Neural progenitor cell (in vitro differentiated cells): ENCODE results near the gene HCST. TPM values are rescaled to one million over a fixed set of nuclear protein-coding genes. Genes with fewer than 3 reads are reported as not detected.

Experiments
- DNase-seq: peaks from one replicate; pipeline ENCODE4 v3.0.0-alpha.2; 2016; ENCODE audit warnings: low spot score
- H2AFZ ChIP-seq: fragments of 200-600 bp; sonication (generic); replicated peaks from 2 replicates; pipeline ENCODE4 v1.6.1; 2016; ENCODE audit warnings: antibody characterized with exemption
- H3F3A ChIP-seq: fragments of 200-600 bp; sonication (generic); 2 replicates; pipeline ENCODE4 v1.6.1; 2016; ENCODE audit warnings: antibody characterized with exemption, low read depth
- H3K27ac ChIP-seq: fragments of 200-600 bp; sonication (generic); 2 replicates; pipeline ENCODE4 v1.5.1; 2016; ENCODE audit warnings: mild to moderate bottlenecking
- H3K27me3 ChIP-seq: fragments of 200-600 bp; sonication (generic); 2 replicates; pipeline ENCODE4 v1.6.1; 2016; ENCODE audit warnings: mild to moderate bottlenecking, moderate library complexity
- H3K36me3 ChIP-seq: fragments of 200-600 bp; sonication (generic); 2 replicates; pipeline ENCODE4 v1.5.1; 2016
- H3K4me1 ChIP-seq: fragments of 200-600 bp; sonication (generic); 2 replicates; pipeline ENCODE4 v1.6.1; 2016; ENCODE audit warnings: mixed run types
- H3K4me2 ChIP-seq: fragments of 200-600 bp; sonication (generic); 2 replicates; pipeline ENCODE4 v1.6.1; 2016
- H3K4me3 ChIP-seq: fragments of 200-600 bp; sonication (generic); 2 replicates; pipeline ENCODE4 v1.5.1; 2016
- H3K79me2 ChIP-seq: fragments of 200-600 bp; sonication (generic); 2 replicates; pipeline ENCODE4 v1.6.1; 2016; ENCODE audit warnings: low read depth
- H3K9ac ChIP-seq: fragments of 200-600 bp; sonication (generic); 2 replicates; pipeline ENCODE4 v1.6.1; 2016
- H3K9me3 ChIP-seq: fragments of 200-600 bp; sonication (generic); 2 replicates; pipeline ENCODE4 v1.5.1; 2016; ENCODE audit warnings: low read depth
- H4K20me1 ChIP-seq: fragments of 200-600 bp; sonication (generic); 2 replicates; pipeline ENCODE4 v1.6.1; 2016; ENCODE audit warnings: low read depth
- H3K27ac Mint-ChIP-seq: 3 replicates; pipeline ENCODE4 v1.8.0; 2021; ENCODE audit warnings: mixed read lengths
- H3K27me3 Mint-ChIP-seq: 2 replicates; pipeline ENCODE4 v1.8.0; 2022; ENCODE audit warnings: low read depth, mild to moderate bottlenecking, inconsistent platforms, moderate library complexity, mixed read lengths; ENCODE audit not compliant: insufficient read depth
- H3K36me3 Mint-ChIP-seq: 3 replicates; pipeline ENCODE4 v1.8.0; 2021; ENCODE audit warnings: mixed read lengths
- H3K4me1 Mint-ChIP-seq: 3 replicates; pipeline ENCODE4 v1.8.0; 2021; ENCODE audit warnings: mixed read lengths
- H3K4me3 Mint-ChIP-seq: 3 replicates; pipeline ENCODE4 v1.8.0; 2021; ENCODE audit warnings: mild to moderate bottlenecking, moderate library complexity, mixed read lengths
- H3K9me3 Mint-ChIP-seq: 3 replicates; pipeline ENCODE4 v1.8.0; 2020; ENCODE audit warnings: mixed read lengths
- CTCF ChIP-seq: fragments of 200-600 bp; sonication (generic); IDR thresholded peaks from 2 replicates; pipeline ENCODE4 v1.5.1; 2017; ENCODE audit warnings: antibody characterized with exemption, mild to moderate bottlenecking
- EZH2 ChIP-seq: fragments of 200-600 bp; sonication (generic); IDR thresholded peaks from 2 replicates; pipeline ENCODE4 v1.6.1; 2017; ENCODE audit warnings: antibody characterized with exemption, mild to moderate bottlenecking, moderate library complexity
- EZH2phosphoT487 ChIP-seq: fragments of 200-600 bp; sonication (generic); IDR thresholded peaks from 2 replicates; pipeline ENCODE4 v1.6.1; 2017; ENCODE audit warnings: antibody characterized with exemption
- total RNA-seq: library from RNA; depleted of rRNA; stranded (reverse); fragments of >200 nt; gene quantifications from 2 replicates; pipeline ENCODE4 v1.2.3, GENCODE V29; 2015; ENCODE audit warnings: low replicate concordance

The HCST gene
- total RNA-seq, 1 donor from 2014 or later: not detected

DNA sequence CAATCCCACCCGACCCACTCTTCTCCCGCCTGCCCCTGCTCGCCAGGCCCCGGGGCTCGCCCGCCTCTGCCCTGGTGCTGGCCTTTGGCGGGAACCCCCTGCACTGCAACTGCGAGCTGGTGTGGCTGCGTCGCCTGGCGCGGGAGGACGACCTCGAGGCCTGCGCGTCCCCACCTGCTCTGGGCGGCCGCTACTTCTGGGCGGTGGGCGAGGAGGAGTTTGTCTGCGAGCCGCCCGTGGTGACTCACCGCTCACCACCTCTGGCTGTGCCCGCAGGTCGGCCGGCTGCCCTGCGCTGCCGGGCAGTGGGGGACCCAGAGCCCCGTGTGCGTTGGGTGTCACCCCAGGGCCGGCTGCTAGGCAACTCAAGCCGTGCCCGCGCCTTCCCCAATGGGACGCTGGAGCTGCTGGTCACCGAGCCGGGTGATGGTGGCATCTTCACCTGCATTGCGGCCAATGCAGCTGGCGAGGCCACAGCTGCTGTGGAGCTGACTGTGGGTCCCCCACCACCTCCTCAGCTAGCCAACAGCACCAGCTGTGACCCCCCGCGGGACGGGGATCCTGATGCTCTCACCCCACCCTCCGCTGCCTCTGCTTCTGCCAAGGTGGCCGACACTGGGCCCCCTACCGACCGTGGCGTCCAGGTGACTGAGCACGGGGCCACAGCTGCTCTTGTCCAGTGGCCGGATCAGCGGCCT, 37.9 kb downstream of the HCST start:
- Histone ChIP-seq H3K79me2 (peaks cover 16% of the 10 kb centered on the region), H2AFZ (no peak overlapping the region), H3K27ac (no peak overlapping the region), H3K36me3 (no peaks in the 10 kb centered on the region), H3K4me1 (peaks cover 8% of the 10 kb centered on the region), H3F3A (no peaks in the 10 kb centered on the region), H3K27me3 (no peaks in the 10 kb centered on the region), H3K9me3 (no peaks in the 10 kb centered on the region), H3K4me2 (no peak overlapping the region), H4K20me1 (peaks cover 35% of the 10 kb centered on the region), H3K9ac (no peak overlapping the region), H3K4me3 (no peak overlapping the region)
- no peak for DNase-seq
- H3K4me1 Mint-ChIP-seq: peaks cover 24% of the 10 kb centered on the region
- H3K27me3 Mint-ChIP-seq: peaks cover 4% of the 10 kb centered on the region
- no peaks in the 10 kb centered on the region for H3K9me3 Mint-ChIP-seq
- peaks cover 13% of the 10 kb centered on the region for H3K36me3 Mint-ChIP-seq
- no peak overlapping the region for H3K27ac Mint-ChIP-seq
- TF ChIP-seq EZH2 (no peak), EZH2phosphoT487 (no peak)
- no peak overlapping the region for H3K4me3 Mint-ChIP-seq

- no peak overlapping the region for H3K27ac ChIP-seq
- H4K20me1 ChIP-seq: peaks cover 35% of the 10 kb centered on the region
- H3K9me3 ChIP-seq: no peaks in the 10 kb centered on the region
- Mint-ChIP-seq H3K4me1 (peaks cover 21% of the 10 kb centered on the region), H3K4me3 (no peak overlapping the region), H3K36me3 (peaks cover 17% of the 10 kb centered on the region), H3K27me3 (peaks cover 8% of the 10 kb centered on the region), H3K27ac (no peak overlapping the region), H3K9me3 (no peaks in the 10 kb centered on the region)
- H3K4me2 ChIP-seq: no peak overlapping the region
- H3K36me3 ChIP-seq: no peaks in the 10 kb centered on the region
- no peaks in the 10 kb centered on the region for H3F3A ChIP-seq
- no peak overlapping the region for H3K9ac ChIP-seq
- TF ChIP-seq CTCF: no peak
- no peak for TF ChIP-seq EZH2phosphoT487
- TF ChIP-seq EZH2: no peak
- H2AFZ ChIP-seq: no peak overlapping the region
- peaks cover 16% of the 10 kb centered on the region for H3K79me2 ChIP-seq
- H3K4me1 ChIP-seq: peaks cover 5% of the 10 kb centered on the region
- H3K27me3 ChIP-seq: no peaks in the 10 kb centered on the region
- no peak for DNase-seq
- no peak overlapping the region for H3K4me3 ChIP-seq
These were observed 38.5 kb downstream of the HCST start for GRCh38 chr19:35940839-35941238.

DNA sequence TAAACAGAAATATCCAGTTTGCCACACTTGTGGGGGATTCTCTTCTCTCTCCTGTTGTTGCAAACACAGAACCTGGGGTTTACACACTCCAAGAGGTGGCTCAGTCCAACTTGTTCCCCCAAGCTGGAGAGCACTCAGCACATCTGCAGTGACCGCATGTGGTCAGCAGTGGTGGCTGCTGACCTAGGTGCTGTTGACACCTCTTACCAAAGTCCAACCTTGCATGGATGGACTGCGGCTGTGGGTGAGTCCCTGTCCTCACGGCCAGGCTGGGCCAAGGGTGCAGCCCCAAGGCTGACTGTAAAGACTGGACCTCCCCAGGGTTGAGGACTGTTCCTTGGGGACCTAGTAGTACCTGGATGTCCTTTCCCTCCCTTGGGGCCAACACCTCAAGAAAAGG, 39.9 kb downstream of the HCST start:
- Histone ChIP-seq H3K36me3 (no peaks in the 10 kb centered on the region), H3K79me2 (peaks cover 8% of the 10 kb centered on the region), H3K4me2 (no peak overlapping the region), H3K4me3 (no peak overlapping the region), H3K27ac (no peak overlapping the region), H3K9ac (no peak overlapping the region), H3K27me3 (no peaks in the 10 kb centered on the region), H3K4me1 (peaks cover 5% of the 10 kb centered on the region), H4K20me1 (peaks cover 30% of the 10 kb centered on the region), H3F3A (peaks cover 3% of the 10 kb centered on the region), H2AFZ (no peak overlapping the region), H3K9me3 (no peaks in the 10 kb centered on the region)
- TF ChIP-seq EZH2: no peak
- TF ChIP-seq CTCF: no peak
- TF ChIP-seq EZH2phosphoT487: no peak
- H3K27ac Mint-ChIP-seq: no peak overlapping the region
- no peak overlapping the region for H3K4me3 Mint-ChIP-seq
- H3K27me3 Mint-ChIP-seq: peaks cover 8% of the 10 kb centered on the region
- H3K9me3 Mint-ChIP-seq: no peaks in the 10 kb centered on the region
- no peak for DNase-seq
- peaks cover 14% of the 10 kb centered on the region for H3K4me1 Mint-ChIP-seq
- H3K36me3 Mint-ChIP-seq: peaks cover 17% of the 10 kb centered on the region
